Measurements from ENCODE around the gene ZC3H18. TPM values are rescaled to one million over a fixed set of nuclear protein-coding genes. Genes with fewer than 3 reads are reported as not detected.

Gene ZC3H18
- polyA plus RNA-seq, 3 donors: 5.5 to 36.4 (median 6.8) TPM

DNA sequence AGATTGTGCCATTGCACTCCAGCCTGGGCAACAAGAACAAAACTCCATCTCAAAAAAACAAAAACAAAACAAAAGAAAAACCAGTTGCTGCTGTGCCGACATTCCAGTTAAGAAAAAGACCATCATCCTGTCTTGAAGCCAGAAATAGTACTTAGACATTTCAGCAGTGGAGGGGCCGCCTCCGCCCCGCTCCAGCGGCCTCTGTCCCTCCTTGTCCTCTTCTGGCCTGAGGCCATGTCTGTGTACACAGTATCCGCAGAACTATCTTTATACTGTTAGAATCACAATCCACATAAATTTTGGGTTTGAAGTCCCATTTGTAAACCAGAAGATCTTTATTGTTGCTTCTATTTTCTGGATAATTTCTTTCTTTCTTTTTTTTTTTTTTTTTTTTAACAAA is 24.9 kb downstream of the ZC3H18 start:
- Histone ChIP-seq H3K9ac (ENCODE audit: insufficient read depth, low read length, poor library complexity, severe bottlenecking) (no peak overlapping the region), H4K20me1 (ENCODE audit: insufficient read depth, low read length) (peaks cover 16% of the 10 kb centered on the region), H3K79me2 (ENCODE audit: insufficient read depth, low read length) (peaks cover 25% of the 10 kb centered on the region), H3K9me3 (replicated peaks in 1 of 2; ENCODE audit: control insufficient read depth in 1 of 2, insufficient read depth in 1 of 2, low read length in 2 of 2) (no peaks in the 10 kb centered on the region), H3K4me3 (replicated peaks in 1 of 3; ENCODE audit: low read depth in 2 of 3, low read length in 3 of 3) (no peak overlapping the region), H3K4me2 (replicated peaks; ENCODE audit: extremely low read depth, low read length, poor library complexity, severe bottlenecking) (no peak overlapping the region), H2AFZ (ENCODE audit: insufficient read depth, low read depth, low read length, poor library complexity, severe bottlenecking) (no peak overlapping the region), H3K27ac (ENCODE audit: low read depth in 1 of 2, low read length in 2 of 2) (no peak overlapping the region), H3K36me3 (replicated peaks in 1 of 2; ENCODE audit: control insufficient read depth in 1 of 2, insufficient read depth in 2 of 2, low read length in 2 of 2) (peaks cover 16 to 42% of the 10 kb centered on the region in 2 donors), H3K27me3 (ENCODE audit: control insufficient read depth in 2 of 2, insufficient read depth in 2 of 2, low read length in 2 of 2) (no peaks in the 10 kb centered on the region), H3K4me1 (ENCODE audit: control insufficient read depth in 1 of 2, insufficient read depth in 2 of 2, low read length in 2 of 2) (peaks cover 33% of the 10 kb centered on the region in 2 donors)
- peaks cover 35% of the 10 kb centered on the region for H3K4me1 Mint-ChIP-seq
- intact Hi-C loops (cut with micrococcal nuclease): loop anchor here in 1 of 2 donors (10.0 kb wide), 1 partner anchor 90 kb away; the partner anchor contains the start of gene SNAI3
- H3K4me3 Mint-ChIP-seq: no peak overlapping the region
- H3K36me3 Mint-ChIP-seq: peaks cover 47 to 71% of the 10 kb centered on the region in 2 donors
- peak overlapping the region in 2 of 7 donors; percentile 2 to 73 for H3K27ac Mint-ChIP-seq
- TF ChIP-seq CTCF (IDR thresholded peaks at IDR 0.05): no peak
- 94% methylated on average over 5 of the region's 6 CpGs for WGBS (ENCODE audit: insufficient coverage)
- H3K9me3 Mint-ChIP-seq: peaks cover 0 to 3% (median 0%) of the 10 kb centered on the region in 7 donors
- no peaks in the 10 kb centered on the region for H3K27me3 Mint-ChIP-seq (ENCODE audit: low read depth in 3 of 3)
- DNase-seq: no peak

DNA sequence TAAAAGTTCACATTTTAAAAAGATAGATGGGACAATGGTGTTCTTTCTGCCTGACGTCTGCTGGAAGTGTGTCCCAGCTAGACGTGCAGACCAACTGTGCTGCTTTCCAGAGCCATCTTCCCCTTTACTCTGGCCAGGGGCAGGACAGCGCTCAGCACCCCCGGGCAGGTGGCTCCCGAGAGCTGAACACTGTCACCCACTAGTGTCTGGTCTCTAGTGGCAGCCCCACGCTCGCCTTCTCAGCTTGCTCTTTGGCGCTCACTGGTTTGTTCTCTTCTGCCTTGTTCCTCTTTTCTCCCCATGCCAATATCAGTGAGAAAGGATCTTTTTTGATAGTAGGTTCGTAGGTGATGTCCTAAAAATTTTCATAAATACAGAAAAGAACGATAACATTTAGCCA is 25.7 kb downstream of the ZC3H18 start:
- H3K4me3 ChIP-seq (replicated peaks in 1 of 3; ENCODE audit: low read depth in 2 of 3, low read length in 3 of 3): no peak overlapping the region
- WGBS (ENCODE audit: insufficient coverage): 96% methylated on average over 4 of the region's 10 CpGs
- H3K9me3 ChIP-seq (replicated peaks in 1 of 2; ENCODE audit: control insufficient read depth in 1 of 2, insufficient read depth in 1 of 2, low read length in 2 of 2): no peaks in the 10 kb centered on the region
- Mint-ChIP-seq H3K27ac (peak overlapping the region in 4 of 7 donors; percentile 6 to 76 (median 48)), H3K9me3 (peaks cover 0 to 3% (median 0%) of the 10 kb centered on the region in 7 donors), H3K36me3 (peaks cover 49 to 71% of the 10 kb centered on the region in 2 donors), H3K4me1 (peaks cover 41% of the 10 kb centered on the region), H3K27me3 (ENCODE audit: low read depth in 3 of 3) (peaks cover 0 to 3% (median 0%) of the 10 kb centered on the region in 3 donors), H3K4me3 (no peak overlapping the region)
- H3K36me3 ChIP-seq (replicated peaks in 1 of 2; ENCODE audit: control insufficient read depth in 1 of 2, insufficient read depth in 2 of 2, low read length in 2 of 2): peaks cover 14 to 43% of the 10 kb centered on the region in 2 donors
- intact Hi-C loops (cut with micrococcal nuclease): loop anchor here in 1 of 2 donors (10.0 kb wide), 1 partner anchor 89 kb away; the partner anchor contains the start of gene SNAI3
- peaks cover 16% of the 10 kb centered on the region for H4K20me1 ChIP-seq (ENCODE audit: insufficient read depth, low read length)
- peaks cover 37 to 39% of the 10 kb centered on the region in 2 donors for H3K4me1 ChIP-seq (ENCODE audit: control insufficient read depth in 1 of 2, insufficient read depth in 2 of 2, low read length in 2 of 2)
- no peak for TF ChIP-seq CTCF (IDR thresholded peaks at IDR 0.05)
- no peak overlapping the region for H3K27ac ChIP-seq (ENCODE audit: low read depth in 1 of 2, low read length in 2 of 2)
- H3K27me3 ChIP-seq (ENCODE audit: control insufficient read depth in 2 of 2, insufficient read depth in 2 of 2, low read length in 2 of 2): no peaks in the 10 kb centered on the region
- DNase-seq: no peak
- H3K9ac ChIP-seq (ENCODE audit: insufficient read depth, low read length, poor library complexity, severe bottlenecking): no peak overlapping the region
- H3K79me2 ChIP-seq (ENCODE audit: insufficient read depth, low read length): peaks cover 25% of the 10 kb centered on the region
- H3K4me2 ChIP-seq (replicated peaks; ENCODE audit: extremely low read depth, low read length, poor library complexity, severe bottlenecking): no peak overlapping the region
- H2AFZ ChIP-seq (ENCODE audit: insufficient read depth, low read depth, low read length, poor library complexity, severe bottlenecking): no peak overlapping the region

Measured in CD14-positive monocyte (primary cell).